ENCODE results near the gene ENG. TPM values are rescaled to one million over a fixed set of nuclear protein-coding genes. Genes with fewer than 3 reads are reported as not detected.

The ENG gene
- polyA plus RNA-seq, 2 of the 4 experiments (the other 2 are of a cell fraction) = 0.08 TPM; not detected in 1

DNA sequence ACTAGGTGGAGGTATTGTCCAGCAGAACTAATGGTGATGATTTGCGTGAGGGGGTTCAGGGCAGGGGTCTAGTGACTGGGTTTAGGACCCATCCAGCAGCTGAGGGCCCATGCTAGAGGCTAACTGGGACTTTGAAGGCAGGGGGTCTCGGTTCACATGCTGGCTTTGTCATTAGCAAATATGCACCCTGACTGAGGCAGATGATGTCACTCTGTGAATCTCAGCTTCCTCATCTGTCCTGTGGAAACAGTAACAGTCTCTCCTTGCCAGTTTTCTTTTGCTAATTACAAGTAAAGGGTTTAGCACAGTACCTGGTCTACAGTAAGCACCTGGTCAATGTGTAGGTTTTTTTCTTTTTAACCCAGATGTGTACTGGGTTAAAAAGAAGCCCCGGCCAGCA lies 81.2 kb downstream of the ENG start:
- Histone ChIP-seq H3K9me3 (no peaks in the 10 kb centered on the region), H3K27ac (no peak overlapping the region), H3K4me1 (peaks cover 4% of the 10 kb centered on the region; the same call in 1 of the 3 replicates), H3K4me2 (no peak overlapping the region), H3K4me3 (no peak overlapping the region)
- FAIRE-seq (no peak), ATAC-seq (no peak), DNase-seq (ENCODE audit: low read depth in 1 of 2, low spot score in 1 of 2) (no peak)
- TF ChIP-seq, protein P1, sequence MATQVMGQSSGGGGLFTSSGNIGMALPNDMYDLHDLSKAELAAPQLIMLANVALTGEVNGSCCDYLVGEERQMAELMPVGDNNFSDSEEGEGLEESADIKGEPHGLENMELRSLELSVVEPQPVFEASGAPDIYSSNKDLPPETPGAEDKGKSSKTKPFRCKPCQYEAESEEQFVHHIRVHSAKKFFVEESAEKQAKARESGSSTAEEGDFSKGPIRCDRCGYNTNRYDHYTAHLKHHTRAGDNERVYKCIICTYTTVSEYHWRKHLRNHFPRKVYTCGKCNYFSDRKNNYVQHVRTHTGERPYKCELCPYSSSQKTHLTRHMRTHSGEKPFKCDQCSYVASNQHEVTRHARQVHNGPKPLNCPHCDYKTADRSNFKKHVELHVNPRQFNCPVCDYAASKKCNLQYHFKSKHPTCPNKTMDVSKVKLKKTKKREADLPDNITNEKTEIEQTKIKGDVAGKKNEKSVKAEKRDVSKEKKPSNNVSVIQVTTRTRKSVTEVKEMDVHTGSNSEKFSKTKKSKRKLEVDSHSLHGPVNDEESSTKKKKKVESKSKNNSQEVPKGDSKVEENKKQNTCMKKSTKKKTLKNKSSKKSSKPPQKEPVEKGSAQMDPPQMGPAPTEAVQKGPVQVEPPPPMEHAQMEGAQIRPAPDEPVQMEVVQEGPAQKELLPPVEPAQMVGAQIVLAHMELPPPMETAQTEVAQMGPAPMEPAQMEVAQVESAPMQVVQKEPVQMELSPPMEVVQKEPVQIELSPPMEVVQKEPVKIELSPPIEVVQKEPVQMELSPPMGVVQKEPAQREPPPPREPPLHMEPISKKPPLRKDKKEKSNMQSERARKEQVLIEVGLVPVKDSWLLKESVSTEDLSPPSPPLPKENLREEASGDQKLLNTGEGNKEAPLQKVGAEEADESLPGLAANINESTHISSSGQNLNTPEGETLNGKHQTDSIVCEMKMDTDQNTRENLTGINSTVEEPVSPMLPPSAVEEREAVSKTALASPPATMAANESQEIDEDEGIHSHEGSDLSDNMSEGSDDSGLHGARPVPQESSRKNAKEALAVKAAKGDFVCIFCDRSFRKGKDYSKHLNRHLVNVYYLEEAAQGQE (IDR thresholded peaks at IDR 0.05) = no peak
- no peak for TF ChIP-seq HOXB5 (CRISPR knock-in tag; IDR thresholded peaks at IDR 0.05)
- TF ChIP-seq, protein P2, sequence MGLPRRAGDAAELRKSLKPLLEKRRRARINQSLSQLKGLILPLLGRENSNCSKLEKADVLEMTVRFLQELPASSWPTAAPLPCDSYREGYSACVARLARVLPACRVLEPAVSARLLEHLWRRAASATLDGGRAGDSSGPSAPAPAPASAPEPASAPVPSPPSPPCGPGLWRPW (IDR thresholded peaks at IDR 0.05) = no peak
- CTCF ChIA-PET = interaction anchor here (4.5 to 15.5 kb wide), 3 partner anchors 10 to 97 kb away, joined by 20 to 157 read pairs (median 47); partner anchors contain the start of genes CDK9, SH2D3C and TOR2A
- 63% methylated on average over 3 of the region's 3 CpGs for WGBS (ENCODE audit: missing lambda C conversion rate)
- POLR2A ChIA-PET = no interaction called here

DNA sequence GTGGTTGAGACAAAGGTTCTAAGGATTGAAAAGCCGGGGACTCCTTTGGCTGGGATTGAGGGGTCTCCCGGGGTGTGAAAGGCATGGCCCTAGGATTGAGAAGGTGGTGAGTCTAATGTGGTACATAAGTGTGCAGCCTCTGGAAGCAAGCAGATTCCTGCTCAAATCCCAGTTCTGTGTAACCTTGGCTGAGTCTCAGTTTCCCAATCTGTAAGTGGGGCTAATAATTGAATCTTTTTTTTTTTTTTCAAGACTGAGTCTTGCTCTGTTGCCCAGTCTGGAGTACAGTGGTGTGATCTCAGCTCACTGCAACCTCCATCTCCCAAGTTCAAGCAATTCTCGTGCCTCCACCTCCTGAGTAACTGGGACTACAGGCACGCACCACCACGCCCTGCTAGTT lies 81.9 kb downstream of the ENG start:
- DNase-seq (ENCODE audit: low read depth in 1 of 2, low spot score in 1 of 2) = no peak
- no peak for TF ChIP-seq ZFP36 (IDR thresholded peaks at IDR 0.05; ENCODE audit: borderline replicate concordance, partially characterized antibody)
- TF ChIP-seq FOSL2 (IDR thresholded peaks at IDR 0.05) = no peak
- TF ChIP-seq FOSL2 (CRISPR knock-in tag; IDR thresholded peaks at IDR 0.05) = no peak
- TF ChIP-seq, protein P2 (IDR thresholded peaks at IDR 0.05) = no peak
- TF ChIP-seq POLR2A (IDR thresholded peaks at IDR 0.05; ENCODE audit: low read length) = no peak
- no peak for TF ChIP-seq BHLHE40 (IDR thresholded peaks at IDR 0.05; ENCODE audit: low read depth, low read length)
- TF ChIP-seq, protein P3, sequence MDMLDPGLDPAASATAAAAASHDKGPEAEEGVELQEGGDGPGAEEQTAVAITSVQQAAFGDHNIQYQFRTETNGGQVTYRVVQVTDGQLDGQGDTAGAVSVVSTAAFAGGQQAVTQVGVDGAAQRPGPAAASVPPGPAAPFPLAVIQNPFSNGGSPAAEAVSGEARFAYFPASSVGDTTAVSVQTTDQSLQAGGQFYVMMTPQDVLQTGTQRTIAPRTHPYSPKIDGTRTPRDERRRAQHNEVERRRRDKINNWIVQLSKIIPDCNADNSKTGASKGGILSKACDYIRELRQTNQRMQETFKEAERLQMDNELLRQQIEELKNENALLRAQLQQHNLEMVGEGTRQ (IDR thresholded peaks at IDR 0.05) = no peak
- TF ChIP-seq FOSB (CRISPR knock-in tag; IDR thresholded peaks at IDR 0.05) = no peak
- no peak for TF ChIP-seq CBX2 (IDR thresholded peaks at IDR 0.05; ENCODE audit: borderline replicate concordance, low read depth)
- TF ChIP-seq, protein P4, sequence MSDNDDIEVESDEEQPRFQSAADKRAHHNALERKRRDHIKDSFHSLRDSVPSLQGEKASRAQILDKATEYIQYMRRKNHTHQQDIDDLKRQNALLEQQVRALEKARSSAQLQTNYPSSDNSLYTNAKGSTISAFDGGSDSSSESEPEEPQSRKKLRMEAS (IDR thresholded peaks at IDR 0.05) = no peak
- peaks cover 4% of the 10 kb centered on the region; the same call in 1 of the 3 replicates for H3K4me1 ChIP-seq
- ChIA-PET POLR2A (no interaction called here), CTCF (interaction anchor here (4.5 to 15.5 kb wide), 3 partner anchors 11 to 98 kb away, joined by 20 to 157 read pairs (median 47); partner anchors contain the start of genes CDK9, SH2D3C and TOR2A)
- H3K27ac ChIP-seq = no peak overlapping the region
- H3K4me2 ChIP-seq = no peak overlapping the region
- H3K4me3 ChIP-seq = no peak overlapping the region
- FAIRE-seq = no peak
- ATAC-seq = no peak
- no peaks in the 10 kb centered on the region for H3K9me3 ChIP-seq
- 91% methylated on average over 5 of the region's 5 CpGs for WGBS (ENCODE audit: missing lambda C conversion rate)

DNA sequence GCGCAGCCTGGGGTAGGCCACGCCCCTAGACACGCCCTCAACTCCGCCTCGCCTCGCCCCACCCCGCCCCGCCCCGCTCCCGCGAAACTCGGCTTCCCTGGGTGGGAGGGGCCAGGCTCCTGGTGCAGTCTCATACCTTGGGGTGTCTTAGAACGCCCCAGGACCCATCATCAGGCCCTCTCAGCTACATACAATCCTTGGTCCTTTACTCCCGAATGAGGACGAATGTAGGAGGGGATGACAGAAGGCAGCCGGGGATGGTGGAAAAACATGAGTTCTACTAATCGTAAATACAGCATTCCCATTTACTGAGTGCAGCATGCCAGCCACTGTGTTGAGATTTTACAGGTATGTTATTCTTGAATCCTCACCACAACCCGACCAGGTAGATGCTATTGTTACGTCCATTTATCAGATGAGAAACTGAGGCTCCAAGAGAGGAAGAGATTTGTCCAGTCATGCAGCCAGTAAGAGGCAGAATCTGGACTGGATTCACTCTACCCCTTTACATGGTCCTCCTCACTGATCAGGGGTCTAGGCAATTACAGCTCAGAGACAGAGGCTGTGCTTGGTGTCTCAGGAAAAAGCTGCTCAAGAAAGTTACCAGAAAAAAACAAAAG lies 82.8 kb downstream of the ENG start:
- ChIA-PET CTCF (interaction anchor here (0.8 to 15.5 kb wide), 8 partner anchors 12 to 101 kb away, joined by 3 to 157 read pairs (median 5); partner anchors contain the start of genes CDK9, SH2D3C and TOR2A), POLR2A (interaction anchor here (0.6 to 1.0 kb wide), 7 partner anchors 9 to 231 kb away, joined by 3 to 5 read pairs (median 4); partner anchors contain the start of gene CDK9)
- FAIRE-seq = no peak
- Histone ChIP-seq H3K4me1 (peaks cover 4% of the 10 kb centered on the region; the same call in 1 of the 3 replicates), H3K9me3 (no peaks in the 10 kb centered on the region), H3K27ac (peak overlapping the region; percentile 50 to 54; a peak in 5 of 6 replicates), H3K4me2 (peak overlapping the region; percentile 74), H3K4me3 (peak overlapping the region; percentile 40)
- 4% methylated on average over 11 of the region's 19 CpGs for WGBS (ENCODE audit: missing lambda C conversion rate)
- DNase-seq (ENCODE audit: low read depth in 1 of 2, low spot score in 1 of 2) = no peak
- no peak; a peak in 1 of 6 replicates for ATAC-seq
- TF ChIP-seq RARB (CRISPR knock-in tag; IDR thresholded peaks at IDR 0.05) (no peak), HOXB5 (CRISPR knock-in tag; IDR thresholded peaks at IDR 0.05) (no peak), FOXS1 (CRISPR knock-in tag; IDR thresholded peaks at IDR 0.05) (no peak)
- TF ChIP-seq, protein P4 (IDR thresholded peaks at IDR 0.05) = 0 out of 2 replicates have a peak, but pooled peaks have one; percentile 3
